Activated CD8-positive, alpha-beta T cell treated with anti-CD3 and anti-CD28 coated beads, Interleukin-2, amount 10 ng/mL, durations not matched to agents 7 days and 5 days (primary cell): ENCODE measurements around the gene SMC5. TPM values are rescaled to one million over a fixed set of nuclear protein-coding genes. Genes with fewer than 3 reads are reported as not detected.

Source experiments
- ATAC-seq: fragments of 150-1000 bp; cut with Tn5 transposase; one replicate; pipeline ENCODE4 v1.10.0; 2021; ENCODE audit warnings: moderate library complexity
- CTCF ChIA-PET: fragments of 350-600 bp; sonication (Branson Sonifier 250); formaldehyde crosslinking; loops from one replicate; lab custom pipeline; 2021; ENCODE audit warnings: antibody characterized with exemption; lab: Charles Lee
- POLR2A ChIA-PET: fragments of 350-600 bp; sonication (Branson Sonifier 250); formaldehyde crosslinking; loops from one replicate; lab custom pipeline; 2021; ENCODE audit warnings: antibody characterized with exemption; lab: Charles Lee
- DNase-seq: peaks from one replicate; pipeline ENCODE4 v3.0.0-alpha.2; 2020
- H3K27ac Mint-ChIP-seq: one replicate; pipeline ENCODE4 v1.8.0; 2021; ENCODE audit warnings: mild to moderate bottlenecking, mixed read lengths
- H3K27me3 Mint-ChIP-seq: one replicate; pipeline ENCODE4 v1.8.0; 2021; ENCODE audit warnings: low read depth, mixed read lengths
- H3K36me3 Mint-ChIP-seq: one replicate; pipeline ENCODE4 v1.8.0; 2021; ENCODE audit warnings: low read depth, mixed read lengths
- H3K4me1 Mint-ChIP-seq: one replicate; pipeline ENCODE4 v1.8.0; 2021; ENCODE audit warnings: low read depth, mixed read lengths
- H3K4me3 Mint-ChIP-seq: one replicate; pipeline ENCODE4 v1.8.0; 2021; ENCODE audit warnings: mild to moderate bottlenecking, mixed read lengths
- H3K9me3 Mint-ChIP-seq: one replicate; pipeline ENCODE4 v1.8.0; 2022; ENCODE audit warnings: mixed read lengths; ENCODE audit not compliant: insufficient read depth
- total RNA-seq, 2 experiments: library from RNA; stranded (reverse); gene quantifications; one replicate each; pipeline ENCODE4 v1.2.3, GENCODE V29; 2021

The SMC5 gene
- total RNA-seq, 2 experiments from 2014 or later, result 36.9 to 44.7 TPM

DNA sequence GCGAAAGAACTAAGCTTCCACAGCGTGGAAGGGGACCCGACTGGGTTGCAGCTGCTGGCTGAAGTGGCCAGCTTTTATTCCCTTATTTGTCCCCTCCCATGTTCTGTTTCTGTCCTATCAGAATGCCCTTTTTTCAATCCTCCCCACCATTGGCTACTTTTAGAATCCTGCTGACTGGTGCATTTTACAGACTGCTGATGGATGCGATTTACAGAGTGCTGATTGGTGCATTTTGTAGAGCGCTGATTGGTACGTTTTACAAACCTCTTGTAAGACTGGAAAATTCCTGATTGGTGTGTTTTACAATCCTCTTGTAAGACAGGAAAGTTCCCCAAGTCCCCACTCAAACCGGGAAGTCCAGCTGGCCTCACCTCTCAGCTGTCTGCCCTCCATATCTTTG lies 105.0 kb downstream of the SMC5 start:
- H3K27me3 Mint-ChIP-seq, result no peaks in the 10 kb centered on the region
- no peak for ATAC-seq
- H3K4me3 Mint-ChIP-seq, result no peak overlapping the region
- ChIA-PET CTCF (no interaction called here), POLR2A (no interaction called here)
- DNase-seq, result no peak
- no peaks in the 10 kb centered on the region for H3K4me1 Mint-ChIP-seq
- H3K36me3 Mint-ChIP-seq, result peaks cover 7% of the 10 kb centered on the region
- no peak overlapping the region for H3K27ac Mint-ChIP-seq
- H3K9me3 Mint-ChIP-seq, result no peaks in the 10 kb centered on the region

DNA sequence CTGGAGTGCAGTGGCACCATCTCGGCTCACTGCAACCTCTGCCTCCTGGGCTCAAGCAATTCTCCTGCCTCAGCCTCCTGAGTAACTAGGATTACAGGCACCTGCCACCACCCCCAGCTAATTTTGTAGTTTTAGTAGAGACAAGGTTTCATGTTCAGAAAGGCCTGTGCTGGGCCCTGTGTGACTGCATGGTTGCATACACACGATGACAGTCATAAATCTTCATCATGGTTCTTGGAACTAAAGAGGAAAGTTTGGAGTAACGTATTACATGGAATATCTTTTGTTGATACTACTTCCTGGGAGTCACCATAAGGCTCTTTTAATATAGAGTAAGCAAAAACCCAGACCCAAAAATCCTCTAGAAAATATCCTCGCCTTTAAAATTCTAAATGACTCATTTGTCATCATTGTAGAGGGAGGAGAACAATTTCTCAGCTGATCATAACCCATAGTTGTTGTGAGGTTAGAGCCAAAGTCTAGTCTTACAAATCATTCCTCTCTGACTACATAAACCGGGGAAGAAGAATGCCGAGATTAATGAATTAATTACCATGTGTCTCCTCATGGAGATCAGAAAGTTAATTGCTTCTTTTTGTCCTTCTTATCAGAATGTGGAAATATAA lies 108.6 kb downstream of the SMC5 start:
- ATAC-seq (no peak), DNase-seq (no peak)
- Mint-ChIP-seq H3K9me3 (no peaks in the 10 kb centered on the region), H3K27me3 (no peaks in the 10 kb centered on the region), H3K27ac (no peak overlapping the region), H3K36me3 (peaks cover 7% of the 10 kb centered on the region), H3K4me3 (no peak overlapping the region), H3K4me1 (no peaks in the 10 kb centered on the region)
- ChIA-PET CTCF (no interaction called here), POLR2A (no interaction called here)

- Mint-ChIP-seq H3K36me3 (no peaks in the 10 kb centered on the region), H3K27ac (no peak overlapping the region), H3K27me3 (no peaks in the 10 kb centered on the region), H3K9me3 (no peaks in the 10 kb centered on the region), H3K4me1 (no peaks in the 10 kb centered on the region), H3K4me3 (no peak overlapping the region)
- ChIA-PET POLR2A (no interaction called here), CTCF (interaction anchor here (1.0 kb wide), 1 partner anchor 16 kb away, joined by 3 read pairs; no protein-coding TSS in a partner anchor)
- DNase-seq, result no peak
- no peak for ATAC-seq
These were observed 116.3 kb downstream of the SMC5 start for GRCh38 chr9:70374962-70375618.

GRCh38 chr9:70382046-70382708 lies 123.4 kb downstream of the SMC5 start:
- Mint-ChIP-seq H3K36me3 (peaks cover 6% of the 10 kb centered on the region), H3K27ac (no peak overlapping the region), H3K27me3 (no peaks in the 10 kb centered on the region), H3K9me3 (no peaks in the 10 kb centered on the region), H3K4me1 (no peaks in the 10 kb centered on the region), H3K4me3 (no peak overlapping the region)
- POLR2A ChIA-PET, result no interaction called here
- CTCF ChIA-PET, result interaction anchor here (1.1 kb wide), 2 partner anchors 10 to 220 kb away, joined by 3 read pairs; no protein-coding TSS in a partner anchor
- ATAC-seq, result no peak
- no peak for DNase-seq

GRCh38 chr9:70382709-70383605 lies 124.2 kb downstream of the SMC5 start:
- ATAC-seq (no peak), DNase-seq (no peak)
- Mint-ChIP-seq H3K27me3 (no peaks in the 10 kb centered on the region), H3K36me3 (peaks cover 11% of the 10 kb centered on the region), H3K9me3 (no peaks in the 10 kb centered on the region), H3K27ac (no peak overlapping the region), H3K4me1 (peaks cover 5% of the 10 kb centered on the region), H3K4me3 (no peak overlapping the region)
- POLR2A ChIA-PET, result no interaction called here
- CTCF ChIA-PET, result interaction anchor here (1.1 kb wide), 2 partner anchors 9 to 219 kb away, joined by 3 read pairs; no protein-coding TSS in a partner anchor

DNA sequence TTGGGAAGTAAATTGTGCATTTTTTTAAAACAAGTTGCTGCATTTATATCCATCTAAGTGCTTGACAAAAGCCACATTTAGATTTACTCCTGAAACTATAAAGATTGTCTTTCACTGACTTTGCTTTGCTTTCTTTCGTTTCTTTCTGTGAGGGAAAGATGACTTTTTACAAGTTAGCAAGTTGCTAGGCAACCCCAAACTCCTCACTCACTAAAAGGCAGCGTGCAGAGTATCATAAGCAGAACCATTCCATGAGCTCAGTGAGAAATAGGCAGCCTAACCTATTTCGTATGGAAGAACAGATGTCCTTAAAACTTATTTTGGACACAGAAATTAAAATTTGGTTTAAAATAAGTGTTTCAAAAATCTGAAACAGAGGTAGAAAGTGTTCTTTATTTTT lies 126.6 kb downstream of the SMC5 start:
- CTCF ChIA-PET, result no interaction called here
- ATAC-seq (no peak), DNase-seq (no peak)
- H3K9me3 Mint-ChIP-seq, result no peaks in the 10 kb centered on the region
- POLR2A ChIA-PET, result no interaction called here
- H3K27me3 Mint-ChIP-seq, result no peaks in the 10 kb centered on the region
- no peak overlapping the region for H3K4me3 Mint-ChIP-seq
- H3K36me3 Mint-ChIP-seq, result peaks cover 14% of the 10 kb centered on the region
- H3K4me1 Mint-ChIP-seq, result peaks cover 15% of the 10 kb centered on the region
- no peak overlapping the region for H3K27ac Mint-ChIP-seq

- Mint-ChIP-seq H3K9me3 (no peaks in the 10 kb centered on the region), H3K4me1 (peaks cover 33% of the 10 kb centered on the region), H3K27me3 (no peaks in the 10 kb centered on the region), H3K36me3 (peaks cover 14% of the 10 kb centered on the region), H3K4me3 (no peak overlapping the region), H3K27ac (no peak overlapping the region)
- ChIA-PET POLR2A (no interaction called here), CTCF (interaction anchor here (1.1 to 4.5 kb wide), 3 partner anchors 15 to 215 kb away, joined by 4 to 42 read pairs (median 27); no protein-coding TSS in a partner anchor)
- DNase-seq, result no peak
- no peak for ATAC-seq
These were observed 128.9 kb downstream of the SMC5 start for GRCh38 chr9:70387663-70388062.

GRCh38 chr9:70389188-70389587 lies 130.4 kb downstream of the SMC5 start:
- no peak overlapping the region for H3K4me3 Mint-ChIP-seq
- H3K9me3 Mint-ChIP-seq, result no peaks in the 10 kb centered on the region
- DNase-seq, result no peak
- CTCF ChIA-PET, result interaction anchor here (4.5 kb wide), 2 partner anchors 13 to 213 kb away, joined by 27 to 42 read pairs; no protein-coding TSS in a partner anchor
- peaks cover 14% of the 10 kb centered on the region for H3K36me3 Mint-ChIP-seq
- H3K4me1 Mint-ChIP-seq, result peaks cover 40% of the 10 kb centered on the region
- POLR2A ChIA-PET, result interaction anchor here (1.0 kb wide), 1 partner anchor 31 kb away, joined by 3 read pairs; no protein-coding TSS in a partner anchor
- no peaks in the 10 kb centered on the region for H3K27me3 Mint-ChIP-seq
- no peak overlapping the region for H3K27ac Mint-ChIP-seq
- no peak for ATAC-seq

GRCh38 chr9:70389621-70390266 lies 131.0 kb downstream of the SMC5 start:
- Mint-ChIP-seq H3K27me3 (no peaks in the 10 kb centered on the region), H3K9me3 (no peaks in the 10 kb centered on the region), H3K4me3 (no peak overlapping the region), H3K27ac (no peak overlapping the region), H3K36me3 (peaks cover 14% of the 10 kb centered on the region), H3K4me1 (peaks cover 40% of the 10 kb centered on the region)
- POLR2A ChIA-PET, result interaction anchor here (1.0 to 1.5 kb wide), 2 partner anchors 29 to 31 kb away, joined by 3 read pairs; no protein-coding TSS in a partner anchor
- peak; percentile 24 for ATAC-seq
- DNase-seq, result no peak
- CTCF ChIA-PET, result interaction anchor here (1.3 to 4.5 kb wide), 4 partner anchors 13 to 213 kb away, joined by 4 to 42 read pairs (median 16); no protein-coding TSS in a partner anchor

DNA sequence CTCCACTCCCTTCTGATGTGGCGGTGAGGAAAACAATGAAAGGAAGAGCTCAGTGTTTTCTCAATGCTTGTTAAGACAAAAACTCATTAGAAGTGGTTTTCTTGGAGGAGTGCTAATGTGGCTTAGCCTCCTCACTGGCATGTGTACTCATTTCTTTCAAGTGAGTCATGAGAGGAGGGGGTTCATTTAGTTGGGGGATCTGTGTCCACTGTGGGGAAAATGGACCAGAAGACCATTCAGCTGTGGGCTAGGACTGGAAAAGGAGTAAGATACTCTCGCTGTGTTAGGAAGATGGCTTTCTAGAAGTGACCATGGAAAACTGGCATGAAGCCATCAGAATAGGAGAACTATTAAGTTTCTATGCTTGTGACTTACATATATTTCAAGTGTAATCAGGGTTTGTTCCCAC lies 132.2 kb downstream of the SMC5 start:
- Mint-ChIP-seq H3K27ac (no peak overlapping the region), H3K9me3 (no peaks in the 10 kb centered on the region), H3K4me1 (peaks cover 41% of the 10 kb centered on the region), H3K4me3 (no peak overlapping the region), H3K36me3 (peaks cover 14% of the 10 kb centered on the region), H3K27me3 (no peaks in the 10 kb centered on the region)
- no peak for ATAC-seq
- POLR2A ChIA-PET, result interaction anchor here (0.6 to 1.5 kb wide), 3 partner anchors 20 to 349 kb away, joined by 3 read pairs; no protein-coding TSS in a partner anchor
- CTCF ChIA-PET, result interaction anchor here (1.0 to 4.5 kb wide), 11 partner anchors 12 to 278 kb away, joined by 3 to 42 read pairs (median 4); no protein-coding TSS in a partner anchor
- no peak for DNase-seq
